Measurements from ENCODE around the gene STPG3.

STPG3 gene

GRCh38 chr9:137225699-137226331 is 25.3 kb upstream of the STPG3 start:
- H3K4me1 ChIP-seq (ENCODE audit: low read length): peaks cover 9% of the 10 kb centered on the region; the same call in 1 of the 2 replicates

GRCh38 chr9:137226338-137227053 is 24.6 kb upstream of the STPG3 start:
- H3K27ac ChIP-seq (ENCODE audit: low read length): no peak overlapping the region
- H3K4me1 ChIP-seq (ENCODE audit: low read length): peaks cover 9% of the 10 kb centered on the region; the same call in 1 of the 2 replicates

More at GRCh38 chr9:137225699-137226331, 25.3 kb upstream of the STPG3 start:
- DNase-seq: no peak
- Histone ChIP-seq H2AFZ (ENCODE audit: low read length) (no peak overlapping the region), H3K27me3 (replicated peaks; ENCODE audit: insufficient read depth, low read length) (peaks cover 28% of the 10 kb centered on the region), H3K9me3 (replicated peaks; ENCODE audit: insufficient read depth, low read length) (no peaks in the 10 kb centered on the region), H3K27ac (ENCODE audit: low read length) (no peak overlapping the region), H3K4me3 (ENCODE audit: low read length) (no peak overlapping the region), H3K4me2 (ENCODE audit: low read depth, low read length) (no peak overlapping the region), H3K79me2 (ENCODE audit: low read length) (no peaks in the 10 kb centered on the region), H3K9me2 (replicated peaks; ENCODE audit: insufficient read depth, low read length) (no peaks in the 10 kb centered on the region), H4K20me1 (ENCODE audit: insufficient read depth, low read length) (no peaks in the 10 kb centered on the region), H3F3A (ENCODE audit: insufficient read depth, low read length) (no peaks in the 10 kb centered on the region; the same call in 1 of the 2 replicates), H3K36me3 (replicated peaks; ENCODE audit: insufficient read depth, low read length) (no peaks in the 10 kb centered on the region), H3K9ac (ENCODE audit: low read length) (no peak overlapping the region)
- TF ChIP-seq, protein P1, sequence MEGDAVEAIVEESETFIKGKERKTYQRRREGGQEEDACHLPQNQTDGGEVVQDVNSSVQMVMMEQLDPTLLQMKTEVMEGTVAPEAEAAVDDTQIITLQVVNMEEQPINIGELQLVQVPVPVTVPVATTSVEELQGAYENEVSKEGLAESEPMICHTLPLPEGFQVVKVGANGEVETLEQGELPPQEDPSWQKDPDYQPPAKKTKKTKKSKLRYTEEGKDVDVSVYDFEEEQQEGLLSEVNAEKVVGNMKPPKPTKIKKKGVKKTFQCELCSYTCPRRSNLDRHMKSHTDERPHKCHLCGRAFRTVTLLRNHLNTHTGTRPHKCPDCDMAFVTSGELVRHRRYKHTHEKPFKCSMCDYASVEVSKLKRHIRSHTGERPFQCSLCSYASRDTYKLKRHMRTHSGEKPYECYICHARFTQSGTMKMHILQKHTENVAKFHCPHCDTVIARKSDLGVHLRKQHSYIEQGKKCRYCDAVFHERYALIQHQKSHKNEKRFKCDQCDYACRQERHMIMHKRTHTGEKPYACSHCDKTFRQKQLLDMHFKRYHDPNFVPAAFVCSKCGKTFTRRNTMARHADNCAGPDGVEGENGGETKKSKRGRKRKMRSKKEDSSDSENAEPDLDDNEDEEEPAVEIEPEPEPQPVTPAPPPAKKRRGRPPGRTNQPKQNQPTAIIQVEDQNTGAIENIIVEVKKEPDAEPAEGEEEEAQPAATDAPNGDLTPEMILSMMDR (IDR thresholded peaks at IDR 0.05; ENCODE audit: low read length): no peak
- TF ChIP-seq EZH2 (optimal IDR thresholded peaks at IDR 0.05; ENCODE audit: low read depth, low read length) (no peak), EZH2phosphoT487 (IDR thresholded peaks at IDR 0.05; ENCODE audit: low read length) (no peak)

DNA sequence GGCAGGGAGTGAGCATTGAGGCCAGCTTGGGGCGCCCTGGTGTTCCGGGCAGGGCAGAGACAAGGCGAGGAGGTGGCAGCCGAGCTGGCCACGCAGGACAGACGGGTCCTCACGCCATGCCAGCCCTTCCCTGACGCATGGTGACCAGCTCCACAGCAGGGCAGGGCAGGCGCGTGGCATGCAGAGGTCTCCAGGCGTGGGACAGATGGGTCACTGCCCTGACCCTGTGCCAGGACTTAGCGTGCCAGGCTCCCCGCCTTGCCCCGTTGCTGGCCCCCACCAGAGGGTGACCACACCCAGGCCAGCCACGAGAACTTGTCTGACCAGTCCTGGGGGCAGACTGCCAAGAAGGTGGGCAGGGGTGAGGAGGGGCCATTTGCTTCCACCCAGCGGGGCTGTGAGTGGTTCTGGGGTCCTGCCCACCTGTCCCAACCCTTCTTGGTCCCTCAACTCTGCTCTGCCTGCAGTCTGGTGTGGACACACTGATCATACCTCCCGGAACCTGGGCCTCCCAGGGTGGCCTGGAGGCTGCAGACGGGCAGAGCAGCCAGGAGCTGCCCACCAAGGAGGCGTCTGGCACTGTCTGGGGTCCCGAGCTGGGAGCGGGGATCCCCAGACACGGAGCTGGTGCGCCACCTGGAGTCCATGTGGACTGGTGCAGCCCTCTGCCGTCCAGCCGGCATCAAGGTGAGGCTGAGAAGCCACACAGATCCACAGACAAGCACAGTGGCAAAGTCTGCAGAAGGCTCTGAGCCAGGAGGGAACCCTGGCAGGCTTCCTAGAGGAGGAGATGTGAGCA is 23.8 kb upstream of the STPG3 start, which contains the start of gene RNF224:
TSS of gene RNF224 (plus strand) at position 449 of the 799 bp plus-strand sequence. CDS start 834 bp downstream, outside the sequence.
- no peak for TF ChIP-seq EZH2phosphoT487 (IDR thresholded peaks at IDR 0.05; ENCODE audit: low read length)
- TF ChIP-seq, protein P1 (IDR thresholded peaks at IDR 0.05; ENCODE audit: low read length): peak; percentile 95
- TF ChIP-seq EZH2 (optimal IDR thresholded peaks at IDR 0.05; ENCODE audit: low read depth, low read length): no peak
- H3K4me2 ChIP-seq (ENCODE audit: low read depth, low read length): no peak within 1 kb of the TSS
- peaks cover 43% of the 10 kb centered on the region for H3K27me3 ChIP-seq (replicated peaks; ENCODE audit: insufficient read depth, low read length)
- no peak within 1 kb of the TSS for H2AFZ ChIP-seq (ENCODE audit: low read length)
- H3K79me2 ChIP-seq (ENCODE audit: low read length): no peaks in the 10 kb centered on the region
- H3F3A ChIP-seq (ENCODE audit: insufficient read depth, low read length): no peaks in the 10 kb centered on the region; the same call in 1 of the 2 replicates
- no peak within 1 kb of the TSS for H3K27ac ChIP-seq (ENCODE audit: low read length)
- DNase-seq: peak; percentile 73
- H3K9me3 ChIP-seq (replicated peaks; ENCODE audit: insufficient read depth, low read length): no peaks in the 10 kb centered on the region
- H3K4me3 ChIP-seq (ENCODE audit: low read length): no peak within 1 kb of the TSS
- no peaks in the 10 kb centered on the region for H3K9me2 ChIP-seq (replicated peaks; ENCODE audit: insufficient read depth, low read length)
- H3K9ac ChIP-seq (ENCODE audit: low read length): no peak within 1 kb of the TSS
- H4K20me1 ChIP-seq (ENCODE audit: insufficient read depth, low read length): no peaks in the 10 kb centered on the region
- H3K36me3 ChIP-seq (replicated peaks; ENCODE audit: insufficient read depth, low read length): no peaks in the 10 kb centered on the region
- peaks cover 9% of the 10 kb centered on the region; the same call in 1 of the 2 replicates for H3K4me1 ChIP-seq (ENCODE audit: low read length)

More at GRCh38 chr9:137226338-137227053, 24.6 kb upstream of the STPG3 start:
- no peak overlapping the region for H2AFZ ChIP-seq (ENCODE audit: low read length)
- H3K4me2 ChIP-seq (ENCODE audit: low read depth, low read length): no peak overlapping the region
- TF ChIP-seq, protein P1 (IDR thresholded peaks at IDR 0.05; ENCODE audit: low read length): no peak
- H3K4me3 ChIP-seq (ENCODE audit: low read length): no peak overlapping the region
- no peaks in the 10 kb centered on the region for H3K9me2 ChIP-seq (replicated peaks; ENCODE audit: insufficient read depth, low read length)
- no peak overlapping the region for H3K9ac ChIP-seq (ENCODE audit: low read length)
- no peaks in the 10 kb centered on the region for H3K79me2 ChIP-seq (ENCODE audit: low read length)
- H3K27me3 ChIP-seq (replicated peaks; ENCODE audit: insufficient read depth, low read length): peaks cover 35% of the 10 kb centered on the region
- no peaks in the 10 kb centered on the region for H4K20me1 ChIP-seq (ENCODE audit: insufficient read depth, low read length)
- no peak for DNase-seq
- no peaks in the 10 kb centered on the region for H3K9me3 ChIP-seq (replicated peaks; ENCODE audit: insufficient read depth, low read length)
- no peaks in the 10 kb centered on the region for H3K36me3 ChIP-seq (replicated peaks; ENCODE audit: insufficient read depth, low read length)
- H3F3A ChIP-seq (ENCODE audit: insufficient read depth, low read length): no peaks in the 10 kb centered on the region; the same call in 1 of the 2 replicates

All from MM.1S (cell line).